ENCODE results near the gene FAM161A.
"Not testable (repeated sequence)": the region's sequence is repeated elsewhere in the genome, so short reads cannot be mapped to it uniquely, and the experiment has no call there.

Gene FAM161A

GRCh38 chr2:61882850-61883249, 29.0 kb upstream of the FAM161A start:
- no peak for TF ChIP-seq CTCF (IDR thresholded peaks at IDR 0.05; ENCODE audit: low read depth, low read length, missing control alignments)
- H3K4me3 ChIP-seq (replicated peaks; ENCODE audit: low read depth, low read length): no peak overlapping the region
- no peak for DNase-seq (ENCODE audit: extremely low read depth, low read depth)

GRCh38 chr2:61879351-61879750, 25.5 kb upstream of the FAM161A start:
- not testable (repeated sequence) for H3K4me3 ChIP-seq (replicated peaks; ENCODE audit: low read depth, low read length); DNase-seq (ENCODE audit: extremely low read depth, low read depth)

GRCh38 chr2:61878761-61879160, 24.9 kb upstream of the FAM161A start:
- TF ChIP-seq CTCF (IDR thresholded peaks at IDR 0.05; ENCODE audit: low read depth, low read length, missing control alignments): no peak
- DNase-seq (ENCODE audit: extremely low read depth, low read depth): no peak
- H3K4me3 ChIP-seq (replicated peaks; ENCODE audit: low read depth, low read length): no peak overlapping the region

- no peak for TF ChIP-seq CTCF (IDR thresholded peaks at IDR 0.05; ENCODE audit: low read depth, low read length, missing control alignments)
- no peak for DNase-seq (ENCODE audit: extremely low read depth, low read depth)
Observed at GRCh38 chr2:61877571-61878245, 23.8 kb upstream of the FAM161A start.

GRCh38 chr2:61876400-61876799, 22.5 kb upstream of the FAM161A start:
- TF ChIP-seq CTCF (IDR thresholded peaks at IDR 0.05; ENCODE audit: low read depth, low read length, missing control alignments): no peak
- no peak overlapping the region for H3K4me3 ChIP-seq (replicated peaks; ENCODE audit: low read depth, low read length)
- no peak for DNase-seq (ENCODE audit: extremely low read depth, low read depth)

More at GRCh38 chr2:61877571-61878245, 23.8 kb upstream of the FAM161A start:
- no peak overlapping the region for H3K4me3 ChIP-seq (replicated peaks; ENCODE audit: low read depth, low read length)

GRCh38 chr2:61866482-61867089, 12.7 kb upstream of the FAM161A start:
- H3K4me3 ChIP-seq (replicated peaks; ENCODE audit: low read depth, low read length); DNase-seq (ENCODE audit: extremely low read depth, low read depth): not testable (repeated sequence)

- H3K4me3 ChIP-seq (replicated peaks; ENCODE audit: low read depth, low read length): no peak overlapping the region
- TF ChIP-seq CTCF (IDR thresholded peaks at IDR 0.05; ENCODE audit: low read depth, low read length, missing control alignments): no peak
- DNase-seq (ENCODE audit: extremely low read depth, low read depth): no peak
Observed at GRCh38 chr2:61862085-61862484, 8.2 kb upstream of the FAM161A start.

GRCh38 chr2:61857224-61857623, 3.4 kb upstream of the FAM161A start:
- no peak overlapping the region for H3K4me3 ChIP-seq (replicated peaks; ENCODE audit: low read depth, low read length)
- DNase-seq (ENCODE audit: extremely low read depth, low read depth): no peak
- no peak for TF ChIP-seq CTCF (IDR thresholded peaks at IDR 0.05; ENCODE audit: low read depth, low read length, missing control alignments)
